HL-60 (cell line): ENCODE results near the gene LRBA.

Experiments
- CTCF ChIP-seq: IDR thresholded peaks from one replicate; pipeline ENCODE4 v1.5.1; 2011; ENCODE audit warnings: low read length, control low read depth, inconsistent platforms; ENCODE audit not compliant: insufficient read depth
- GABPA ChIP-seq: IDR thresholded peaks from 2 replicates; pipeline ENCODE4 v1.6.1; 2012; ENCODE audit warnings: low read depth
- POLR2AphosphoS5 ChIP-seq: IDR thresholded peaks from 2 replicates; pipeline ENCODE4 v1.6.1; 2012; ENCODE audit warnings: low read depth
- REST ChIP-seq: IDR thresholded peaks from 2 replicates; pipeline ENCODE4 v1.6.1; 2012; ENCODE audit warnings: low read depth; ENCODE audit not compliant: insufficient replicate concordance

GRCh38 chr4:150423074-150423473, 592.0 kb downstream of the LRBA start:
- TF ChIP-seq GABPA = no peak
- no peak for TF ChIP-seq CTCF
- no peak for TF ChIP-seq POLR2AphosphoS5
- TF ChIP-seq REST = no peak
